Panc1 (cell line): Measurements from ENCODE around the gene CAMK1G.

Source experiments
- TCF7L2 ChIP-seq: IDR thresholded peaks from 2 replicates; pipeline ENCODE4 v1.6.1; 2011; ENCODE audit warnings: mild to moderate bottlenecking, low read depth, low read length, inconsistent platforms
- TF ChIP-seq, protein P1 (sequence below): fragments of 450-650 bp; IDR thresholded peaks from 2 replicates; pipeline ENCODE4 v1.5.1; 2017; ENCODE audit warnings: mild to moderate bottlenecking

DNA sequence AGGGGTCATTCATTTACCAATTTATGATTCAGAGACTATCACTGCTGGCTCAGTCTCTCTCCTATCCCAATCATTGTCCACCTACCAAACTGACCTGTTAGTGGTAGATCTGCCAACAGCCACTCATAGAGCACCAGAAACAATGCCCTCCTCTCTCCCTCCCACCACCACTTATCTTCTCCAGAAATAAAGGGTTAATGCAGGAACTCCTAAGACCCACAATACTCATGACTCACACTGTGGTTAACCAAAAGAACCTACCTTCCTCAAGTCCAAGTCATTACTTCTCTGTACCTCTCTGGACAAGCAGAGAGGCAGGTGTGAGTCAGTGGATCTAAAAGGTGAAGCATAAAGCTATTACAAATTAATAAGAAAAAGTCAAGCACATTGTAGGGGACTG lies 40.9 kb upstream of the CAMK1G start:
- TF ChIP-seq, protein P1, sequence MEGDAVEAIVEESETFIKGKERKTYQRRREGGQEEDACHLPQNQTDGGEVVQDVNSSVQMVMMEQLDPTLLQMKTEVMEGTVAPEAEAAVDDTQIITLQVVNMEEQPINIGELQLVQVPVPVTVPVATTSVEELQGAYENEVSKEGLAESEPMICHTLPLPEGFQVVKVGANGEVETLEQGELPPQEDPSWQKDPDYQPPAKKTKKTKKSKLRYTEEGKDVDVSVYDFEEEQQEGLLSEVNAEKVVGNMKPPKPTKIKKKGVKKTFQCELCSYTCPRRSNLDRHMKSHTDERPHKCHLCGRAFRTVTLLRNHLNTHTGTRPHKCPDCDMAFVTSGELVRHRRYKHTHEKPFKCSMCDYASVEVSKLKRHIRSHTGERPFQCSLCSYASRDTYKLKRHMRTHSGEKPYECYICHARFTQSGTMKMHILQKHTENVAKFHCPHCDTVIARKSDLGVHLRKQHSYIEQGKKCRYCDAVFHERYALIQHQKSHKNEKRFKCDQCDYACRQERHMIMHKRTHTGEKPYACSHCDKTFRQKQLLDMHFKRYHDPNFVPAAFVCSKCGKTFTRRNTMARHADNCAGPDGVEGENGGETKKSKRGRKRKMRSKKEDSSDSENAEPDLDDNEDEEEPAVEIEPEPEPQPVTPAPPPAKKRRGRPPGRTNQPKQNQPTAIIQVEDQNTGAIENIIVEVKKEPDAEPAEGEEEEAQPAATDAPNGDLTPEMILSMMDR: no peak
- TF ChIP-seq TCF7L2: no peak
